Measurements from ENCODE around the gene PPFIBP2.

- no peak for TF ChIP-seq EZH2 (IDR thresholded peaks at IDR 0.05; ENCODE audit: borderline replicate concordance, insufficient read depth, low read depth, low read length, poor library complexity, severe bottlenecking)
- TF ChIP-seq CTCF (IDR thresholded peaks at IDR 0.05) = no peak
Observed at GRCh38 chr11:7523416-7524210, 9.8 kb downstream of the PPFIBP2 start.

All from B cell (primary cell).